Measurements from ENCODE around the gene TBC1D22A. TPM values are rescaled to one million over a fixed set of nuclear protein-coding genes. Genes with fewer than 3 reads are reported as not detected.
"Not testable (repeated sequence)": the region's sequence is repeated elsewhere in the genome, so short reads cannot be mapped to it uniquely, and the experiment has no call there.

Gene TBC1D22A
- total RNA-seq, 1 donor from 2014 or later = 8.9 TPM

DNA sequence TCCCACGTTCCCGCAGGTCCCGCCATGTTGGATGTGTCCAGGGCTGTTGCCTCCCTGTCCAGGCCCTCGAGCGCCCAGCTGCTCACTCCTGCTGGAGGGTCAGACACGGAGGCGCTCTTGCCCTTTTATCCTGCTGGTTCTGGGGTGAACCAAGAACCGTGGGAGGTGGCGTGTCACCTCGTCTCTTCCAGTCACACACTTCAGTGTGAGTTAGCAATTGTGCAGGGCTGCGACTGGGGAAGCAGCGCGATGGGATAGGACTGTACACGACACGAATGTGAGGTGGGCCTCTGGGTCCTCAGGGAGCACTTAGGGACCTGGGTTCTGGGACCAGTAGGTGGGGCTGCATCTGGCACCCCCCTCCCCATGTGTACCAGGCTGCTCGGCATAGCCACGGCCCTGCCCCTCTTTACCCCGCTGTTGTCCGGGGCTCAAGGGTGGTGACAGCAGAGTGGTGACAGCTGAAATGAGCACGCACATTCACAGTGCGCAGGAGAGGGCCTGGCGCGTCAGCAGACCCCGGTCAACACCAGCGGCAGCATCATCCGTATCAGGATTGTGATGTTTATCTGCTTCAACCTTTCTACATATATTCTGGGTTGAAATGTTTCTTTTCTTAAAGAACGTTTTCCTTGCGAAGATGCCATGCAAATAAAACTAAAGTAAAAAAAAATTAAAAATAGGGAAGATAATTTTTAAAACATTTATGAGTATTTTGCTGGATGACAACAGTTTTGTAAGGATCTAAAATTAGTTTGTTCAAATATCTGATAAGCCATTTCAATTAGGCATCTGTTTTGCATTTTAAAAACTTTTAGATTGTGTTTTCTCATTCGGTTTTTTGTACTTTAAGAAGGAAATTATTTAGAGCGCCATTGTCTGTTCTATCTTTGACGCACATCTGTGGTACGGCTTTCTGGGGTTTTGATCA is 210.7 kb downstream of the TBC1D22A start:
- peak; percentile 56 for DNase-seq

DNA sequence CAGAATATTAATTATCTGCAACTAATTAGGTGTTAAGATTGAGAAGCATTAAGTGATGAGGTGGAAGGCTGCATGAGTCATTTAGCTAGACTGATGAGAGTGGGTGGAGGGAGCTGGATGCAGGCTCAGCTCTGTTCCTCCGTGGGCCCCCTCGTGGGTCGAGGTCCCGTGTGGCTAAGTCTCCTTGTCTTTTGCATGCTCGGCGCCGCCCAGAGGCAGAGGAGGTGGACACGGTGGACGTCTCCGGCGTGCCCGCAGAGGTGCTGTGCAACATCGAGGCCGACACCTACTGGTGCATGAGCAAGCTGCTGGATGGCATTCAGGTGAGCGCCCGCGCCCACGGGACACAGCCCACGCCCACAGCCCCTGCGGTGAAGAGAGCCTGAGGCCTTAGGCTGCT is 211.6 kb downstream of the TBC1D22A start:
- DNase-seq = no peak

DNA sequence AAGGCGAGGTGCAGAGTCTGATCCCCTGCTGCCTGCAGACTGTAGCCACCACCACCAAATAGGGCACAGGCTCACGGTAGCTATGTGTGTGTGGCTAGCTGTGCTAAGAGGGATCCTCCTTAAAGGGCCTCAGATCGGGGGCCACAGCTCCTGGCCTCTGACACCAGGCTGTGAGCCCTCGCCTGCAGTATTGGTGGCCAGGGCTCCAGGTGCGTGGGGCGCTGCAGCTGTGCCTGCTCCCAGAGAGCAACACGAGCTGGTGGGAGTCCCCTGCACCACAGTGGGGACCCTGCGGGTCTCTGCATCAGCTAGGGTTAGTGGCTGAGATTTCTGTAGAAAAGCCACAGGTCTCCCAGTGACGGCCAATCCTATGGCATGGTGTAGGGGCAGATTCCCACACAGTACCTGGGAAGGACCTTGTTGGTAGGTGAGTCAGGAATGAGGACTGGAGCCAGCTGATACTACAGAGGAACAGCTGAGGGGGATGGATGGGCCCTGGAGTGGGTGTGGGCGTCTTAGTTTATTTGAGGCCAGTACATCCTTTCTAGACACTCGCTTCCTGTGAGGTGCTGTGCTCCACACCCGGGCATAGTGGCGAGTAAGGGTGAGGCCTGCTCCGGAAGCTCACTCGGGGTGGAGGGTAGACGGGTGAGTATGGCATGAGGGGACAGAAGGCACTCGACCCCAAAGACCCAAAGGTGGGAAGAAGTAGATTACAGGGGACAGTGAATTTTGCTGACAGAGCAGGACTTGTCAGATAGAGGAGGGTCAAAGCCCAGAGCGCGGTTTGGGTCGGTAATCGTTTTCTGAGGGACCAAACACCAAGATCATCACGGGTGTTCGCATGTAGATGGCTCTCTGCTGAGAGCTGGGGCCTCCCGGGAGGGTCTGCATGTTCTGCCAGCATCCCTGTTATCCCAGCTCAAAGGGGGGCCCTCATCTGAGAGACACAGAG is 212.5 kb downstream of the TBC1D22A start:
- no peak for DNase-seq

DNA sequence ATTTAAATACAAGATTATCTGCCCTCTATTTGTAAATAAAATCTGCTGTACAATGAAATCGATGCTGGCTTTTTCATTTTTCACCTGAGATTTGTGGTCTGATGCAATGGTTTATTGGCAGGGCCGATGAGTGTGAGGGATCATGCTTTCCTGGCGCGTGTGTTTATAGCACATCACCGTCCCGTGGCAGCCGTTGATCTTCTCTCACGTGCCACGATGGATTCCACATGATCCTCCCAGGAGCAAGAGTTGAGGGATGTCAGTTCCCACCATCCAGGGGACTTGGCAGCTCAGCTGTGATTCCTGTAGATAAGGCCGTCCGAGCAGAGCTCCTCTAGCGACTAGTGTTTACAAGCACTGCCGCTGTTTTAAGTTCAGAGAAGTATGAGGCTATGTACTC is 213.7 kb downstream of the TBC1D22A start:
- no peak for DNase-seq

- DNase-seq = no peak
Observed at GRCh38 chr22:46976598-46976997, 214.1 kb downstream of the TBC1D22A start.

- DNase-seq = no peak
Observed at GRCh38 chr22:46977656-46978343, 215.3 kb downstream of the TBC1D22A start.

GRCh38 chr22:46978668-46979067 is 216.2 kb downstream of the TBC1D22A start:
- not testable (repeated sequence) for DNase-seq

DNA sequence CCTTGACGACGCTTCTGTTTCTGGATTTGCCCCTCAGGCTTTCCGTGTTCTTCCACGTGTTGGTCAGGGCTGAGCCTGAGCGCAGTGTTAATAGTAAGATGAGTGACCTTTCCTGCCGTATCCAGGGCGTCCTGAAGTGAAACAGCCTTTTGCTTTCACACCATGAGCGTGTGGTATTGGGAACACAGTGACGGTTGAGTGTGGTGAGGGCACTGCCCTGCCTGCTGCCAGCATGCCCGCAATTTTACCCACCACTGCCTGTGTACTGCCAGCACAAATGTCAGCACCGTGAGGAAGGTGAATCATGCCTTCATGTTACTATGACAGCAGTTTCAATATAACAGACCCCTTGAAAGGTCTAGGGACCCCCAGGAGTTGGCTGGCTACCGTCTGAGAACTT is 217.1 kb downstream of the TBC1D22A start:
- no peak for DNase-seq

GRCh38 chr22:46980392-46980791 is 217.9 kb downstream of the TBC1D22A start:
- DNase-seq = no peak

DNA sequence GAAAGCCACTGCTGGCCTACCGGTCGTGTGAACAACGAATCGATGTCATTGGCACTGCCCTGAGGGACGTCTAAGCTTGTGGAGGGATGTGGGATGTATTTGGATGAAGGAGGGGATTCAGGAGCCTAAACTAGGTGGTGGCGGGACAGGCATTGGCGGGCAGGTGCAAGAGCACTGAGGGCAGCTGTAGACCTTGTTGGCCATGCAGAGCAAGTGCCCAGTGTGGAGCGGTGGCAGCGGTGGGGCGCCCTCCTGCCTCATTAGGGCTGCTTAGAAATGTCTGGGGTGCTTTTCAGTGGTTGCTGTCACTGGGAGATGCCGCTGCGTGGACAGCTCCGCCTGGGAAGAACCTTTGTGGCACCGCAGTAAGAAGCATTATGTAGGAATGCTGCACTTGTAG is 220.2 kb downstream of the TBC1D22A start:
- no peak for DNase-seq

GRCh38 chr22:46983046-46983445 is 220.6 kb downstream of the TBC1D22A start:
- DNase-seq = no peak

GRCh38 chr22:46984751-46985506 is 222.5 kb downstream of the TBC1D22A start:
- DNase-seq = no peak

GRCh38 chr22:46985507-46985882 is 223.0 kb downstream of the TBC1D22A start:
- DNase-seq = no peak

DNA sequence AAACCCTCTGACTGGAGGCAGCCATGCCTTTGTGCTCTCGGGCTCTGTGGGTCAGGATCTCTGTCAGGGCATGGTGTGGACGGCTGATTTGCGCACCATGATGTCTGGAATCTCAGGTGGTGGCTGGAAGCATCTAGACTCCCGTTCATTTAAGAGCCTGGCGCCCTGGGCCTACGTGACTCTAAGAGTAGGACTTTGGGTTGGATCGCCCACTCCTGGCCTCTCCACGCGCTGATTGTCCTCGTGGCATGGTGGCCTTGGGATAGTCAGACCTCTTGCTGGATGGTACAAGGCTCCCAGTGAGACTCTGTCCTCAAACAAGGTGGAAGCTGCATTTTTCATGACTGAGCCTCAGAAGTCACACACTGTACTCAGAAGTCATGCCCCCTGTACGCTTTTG is 224.3 kb downstream of the TBC1D22A start:
- no peak for DNase-seq

- no peak for DNase-seq
Observed at GRCh38 chr22:46990937-46991550, 228.6 kb downstream of the TBC1D22A start.

DNA sequence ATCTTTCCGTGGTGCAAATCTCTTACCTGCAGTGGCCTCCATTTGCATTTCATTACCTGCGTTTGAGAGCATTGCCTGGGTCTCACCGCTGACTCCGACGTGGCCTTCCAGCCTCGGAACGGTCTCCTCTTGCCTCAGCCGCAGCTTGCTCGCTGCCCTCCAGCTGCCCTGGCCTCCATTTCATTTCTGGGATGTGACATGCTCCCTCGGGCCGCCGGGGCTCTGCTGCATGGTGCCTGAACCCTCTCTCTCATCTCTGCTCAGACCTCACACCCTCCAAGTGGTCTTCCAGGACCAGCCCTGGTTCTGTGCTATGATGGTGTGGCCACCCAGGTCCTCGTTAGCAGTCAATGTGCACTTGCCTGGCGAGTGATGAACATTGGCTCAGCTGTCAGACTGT is 229.2 kb downstream of the TBC1D22A start:
- no peak for DNase-seq

GRCh38 chr22:46992121-46992731 is 229.8 kb downstream of the TBC1D22A start:
- DNase-seq = no peak

- no peak for DNase-seq
Observed at GRCh38 chr22:46993633-46994032, 231.2 kb downstream of the TBC1D22A start.

DNA sequence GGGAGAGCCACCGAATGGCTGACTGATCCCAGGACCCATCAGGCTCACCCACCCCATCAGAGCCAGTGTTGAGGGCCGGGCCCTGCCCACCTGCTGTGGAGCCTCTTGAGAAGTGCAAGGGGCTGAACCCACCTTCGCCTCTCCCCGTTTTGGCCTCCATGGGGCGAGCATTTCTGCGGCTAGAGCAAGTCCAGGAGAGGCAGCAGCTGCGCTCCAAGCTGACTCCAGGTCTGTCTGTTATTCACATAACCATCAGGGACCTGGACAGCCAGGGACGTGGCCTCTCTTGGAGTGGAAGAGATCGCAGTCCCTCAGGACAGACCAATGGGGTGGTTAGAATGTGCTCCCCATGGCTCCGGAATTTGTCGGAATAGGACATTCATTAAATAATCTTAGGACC is 231.8 kb downstream of the TBC1D22A start:
- no peak for DNase-seq

DNA sequence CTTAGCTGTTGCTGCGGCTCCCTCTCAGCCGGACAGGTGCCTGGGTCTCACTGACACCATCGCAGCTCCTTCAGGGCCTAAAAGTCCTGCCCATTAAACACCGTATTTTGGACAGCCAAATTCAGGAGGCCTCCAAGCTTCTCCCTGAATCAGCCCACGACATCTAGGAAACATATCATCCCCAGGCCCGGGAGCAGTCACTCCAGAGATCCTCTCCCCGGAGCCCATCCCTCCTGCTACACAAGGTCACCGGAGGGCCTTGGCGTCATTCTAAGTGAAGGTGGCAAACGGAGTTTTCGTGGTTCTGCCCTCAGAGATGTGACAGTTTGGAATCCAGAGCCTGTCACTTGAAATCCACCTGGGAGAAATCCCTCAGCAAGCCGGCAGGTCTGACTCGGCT is 232.5 kb downstream of the TBC1D22A start:
- DNase-seq = no peak

Data from skin of body (tissue), 2 donors.